IMR-90 (cell line): ENCODE results near the gene CDH23. TPM values are rescaled to one million over a fixed set of nuclear protein-coding genes. Genes with fewer than 3 reads are reported as not detected.

Experiments used
- ATAC-seq: fragments of 200-7000 bp; cut with Tn5 transposase; 2 replicates; pipeline ENCODE4 v1.9.1; 2020; ENCODE audit warnings: low read depth, mild to moderate bottlenecking, moderate library complexity
- BruUV-seq: library from RNA; stranded (reverse); fragments of 400-500 nt; replicated peaks from 2 replicates; lab custom pipeline; 2021; lab: Mats Ljungman, UMichigan
- CTCF ChIA-PET: fragments of 300-600 bp; formaldehyde crosslinking; extraction: SDS; loops from one replicate; lab custom pipeline; 2021; ENCODE audit warnings: antibody characterized with exemption; lab: Yijun Ruan, JAX
- POLR2A ChIA-PET: fragments of 300-600 bp; sonication (Branson Sonifier 250); formaldehyde crosslinking; loops from one replicate; lab custom pipeline; 2022; ENCODE audit warnings: antibody characterized with exemption; ENCODE audit not compliant: unreplicated experiment; lab: Charles Lee
- DNase-seq: peaks from one replicate; pipeline ENCODE4 v3.0.0; 2013
- H2AFZ ChIP-seq: replicated peaks from 2 replicates; pipeline ENCODE3; 2013; ENCODE audit warnings: low read length, mild to moderate bottlenecking; ENCODE audit not compliant: poor library complexity
- H2AK5ac ChIP-seq: 2 replicates; pipeline ENCODE4 v1.6.1; 2013; ENCODE audit warnings: low read depth, low read length, inconsistent platforms
- H2AK9ac ChIP-seq: replicated peaks from 2 replicates; pipeline ENCODE3; 2013; ENCODE audit warnings: mild to moderate bottlenecking, low read depth, low read length, moderate library complexity; ENCODE audit not compliant: poor library complexity
- H2BK120ac ChIP-seq: 2 replicates; pipeline ENCODE4 v1.6.1; 2013; ENCODE audit warnings: low read depth, low read length, inconsistent platforms
- H2BK15ac ChIP-seq: 3 replicates; pipeline ENCODE4 v1.6.1; 2013; ENCODE audit warnings: low read depth, low read length, inconsistent platforms
- H2BK20ac ChIP-seq: 2 replicates; pipeline ENCODE4 v1.6.1; 2013; ENCODE audit warnings: low read depth, mild to moderate bottlenecking, inconsistent platforms, low read length, moderate library complexity
- H2BK5ac ChIP-seq: 2 replicates; pipeline ENCODE4 v1.6.1; 2013; ENCODE audit warnings: mild to moderate bottlenecking, low read depth, low read length, inconsistent platforms; ENCODE audit not compliant: poor library complexity, severe bottlenecking
- H3K14ac ChIP-seq: replicated peaks from 2 replicates; pipeline ENCODE4 v1.6.1; 2013; ENCODE audit warnings: low read depth, low read length, inconsistent platforms
- H3K18ac ChIP-seq: 2 replicates; pipeline ENCODE4 v1.6.1; 2013; ENCODE audit warnings: low read depth, low read length, control low read depth
- H3K23ac ChIP-seq: 2 replicates; pipeline ENCODE4 v1.6.1; 2013; ENCODE audit warnings: low read depth, low read length, inconsistent platforms
- H3K27ac ChIP-seq: 2 replicates; pipeline ENCODE4 v1.5.1; 2013; ENCODE audit warnings: mild to moderate bottlenecking, control low read depth, low read length; ENCODE audit not compliant: insufficient read depth
- H3K27me3 ChIP-seq: 2 replicates; pipeline ENCODE4 v1.6.1; 2013; ENCODE audit warnings: low read length; ENCODE audit not compliant: control insufficient read depth, insufficient read depth
- H3K36me3 ChIP-seq: 2 replicates; pipeline ENCODE4 v1.6.1; 2013; ENCODE audit warnings: low read length, mixed read lengths; ENCODE audit not compliant: control insufficient read depth, insufficient read depth
- H3K4ac ChIP-seq: 2 replicates; pipeline ENCODE4 v1.6.1; 2013; ENCODE audit warnings: low read depth, low read length, inconsistent platforms
- H3K4me1 ChIP-seq: 2 replicates; pipeline ENCODE4 v1.6.1; 2013; ENCODE audit warnings: low read length, mixed read lengths; ENCODE audit not compliant: control insufficient read depth, insufficient read depth
- H3K4me2 ChIP-seq: 2 replicates; pipeline ENCODE4 v1.6.1; 2013; ENCODE audit warnings: low read depth, mild to moderate bottlenecking, control low read depth, low read length, moderate library complexity
- H3K4me3 ChIP-seq: 2 replicates; pipeline ENCODE4 v1.5.1; 2013; ENCODE audit warnings: low read depth, mild to moderate bottlenecking, control low read depth, low read length, moderate library complexity; ENCODE audit not compliant: insufficient read depth
- H3K56ac ChIP-seq: 2 replicates; pipeline ENCODE4 v1.6.1; 2013; ENCODE audit warnings: low read length, inconsistent platforms; ENCODE audit not compliant: insufficient read depth; ENCODE audit errors: extremely low read depth
- H3K79me1 ChIP-seq, 2 experiments: 2 replicates each; pipeline ENCODE4 v1.6.1; 2013; ENCODE audit warnings: low read length in 2 of 2, inconsistent platforms in 1 of 2, low read depth in 1 of 2
- H3K9ac ChIP-seq: 2 replicates; pipeline ENCODE4 v1.6.1; 2013; ENCODE audit warnings: low read depth, low read length, control low read depth
- H3K9me1 ChIP-seq: 2 replicates; pipeline ENCODE4 v1.6.1; 2013; ENCODE audit warnings: low read length, inconsistent platforms; ENCODE audit not compliant: insufficient read depth
- H3K9me3 ChIP-seq: 2 replicates; pipeline ENCODE4 v1.6.1; 2013; ENCODE audit warnings: low read length; ENCODE audit not compliant: control insufficient read depth, insufficient read depth
- H4K20me1 ChIP-seq: 2 replicates; pipeline ENCODE4 v1.6.1; 2013; ENCODE audit warnings: low read length, inconsistent platforms; ENCODE audit not compliant: insufficient read depth
- H4K5ac ChIP-seq: 2 replicates; pipeline ENCODE4 v1.6.1; 2013; ENCODE audit warnings: mild to moderate bottlenecking, low read depth, low read length, control low read depth
- H4K8ac ChIP-seq, 2 experiments: 2 replicates each; pipeline ENCODE4 v1.6.1; 2013; ENCODE audit warnings: low read depth in 2 of 2, low read length in 2 of 2, control low read depth in 1 of 2, inconsistent platforms in 1 of 2
- H4K91ac ChIP-seq: 2 replicates; pipeline ENCODE4 v1.6.1; 2013; ENCODE audit warnings: low read depth, low read length, inconsistent platforms; ENCODE audit not compliant: insufficient read depth
- BHLHE40 ChIP-seq: fragments of 150-350 bp; IDR thresholded peaks from 2 replicates; pipeline ENCODE4 v1.6.1; 2016; ENCODE audit warnings: mild to moderate bottlenecking, low read depth, low read length
- CHD1 ChIP-seq: IDR thresholded peaks from 2 replicates; pipeline ENCODE4 v1.6.1; 2012; ENCODE audit warnings: low read depth, low read length, improper control_type of control experiment
- ELK1 ChIP-seq: fragments of 150-350 bp; IDR thresholded peaks from 2 replicates; pipeline ENCODE4 v1.6.1; 2016; ENCODE audit warnings: low read depth, mild to moderate bottlenecking, low read length, moderate library complexity, borderline replicate concordance
- FOS ChIP-seq: fragments of 150-350 bp; IDR thresholded peaks from 2 replicates; pipeline ENCODE4 v1.6.1; 2016; ENCODE audit warnings: low read depth, low read length
- MAZ ChIP-seq: IDR thresholded peaks from 2 replicates; pipeline ENCODE4 v1.6.1; 2012; ENCODE audit warnings: low read depth, mild to moderate bottlenecking, low read length, improper control_type of control experiment, moderate library complexity, borderline replicate concordance
- MXI1 ChIP-seq: IDR thresholded peaks from 2 replicates; pipeline ENCODE4 v1.6.1; 2012; ENCODE audit warnings: low read depth, mild to moderate bottlenecking, low read length, moderate library complexity, borderline replicate concordance
- NFE2L2 ChIP-seq: fragments of 150-350 bp; IDR thresholded peaks from 2 replicates; pipeline ENCODE4 v1.6.1; 2016; ENCODE audit warnings: low read depth, mild to moderate bottlenecking, low read length
- POLR2A ChIP-seq: IDR thresholded peaks from 2 replicates; pipeline ENCODE4 v1.6.1; 2012; ENCODE audit warnings: mild to moderate bottlenecking, low read depth, low read length
- RAD21 ChIP-seq: IDR thresholded peaks from 2 replicates; pipeline ENCODE4 v1.6.1; 2012; ENCODE audit warnings: low read length, improper control_type of control experiment
- RCOR1 ChIP-seq: IDR thresholded peaks from 2 replicates; pipeline ENCODE4 v1.6.1; 2012; ENCODE audit warnings: mild to moderate bottlenecking, low read length, improper control_type of control experiment; ENCODE audit not compliant: insufficient replicate concordance
- RFX5 ChIP-seq: IDR thresholded peaks from 2 replicates; pipeline ENCODE4 v1.8.0; 2012; ENCODE audit warnings: low read depth, mild to moderate bottlenecking, low read length, moderate library complexity
- SMC3 ChIP-seq: fragments of 150-350 bp; IDR thresholded peaks from 2 replicates; pipeline ENCODE4 v1.6.1; 2016; ENCODE audit warnings: low read depth, mild to moderate bottlenecking, antibody characterized with exemption, low read length, moderate library complexity
- WGBS, 2 experiments: methylation state at CpG; one replicate each; pipeline versions ENCODE4 v1.1.5 to v1.1.7; 2013; ENCODE audit warnings: missing lambda C conversion rate in 2 of 2; ENCODE audit not compliant: insufficient read length in 1 of 2; ENCODE audit errors: extremely low coverage in 2 of 2; 5-methylcytosine and 5-hydroxymethylcytosine counted together
- dilution Hi-C: fragments of 300-500 bp; cut with HindIII; formaldehyde crosslinking; loops from one replicate; pipeline ENCODE4 v1.14.3; 2018; ENCODE audit warnings: low sequenced_read_pairs; ENCODE audit not compliant: unreplicated experiment
- in situ Hi-C: fragments of 300-500 bp; cut with MboI; formaldehyde crosslinking; loops from 3 replicates; pipeline ENCODE4 v1.14.3; 2019; ENCODE audit warnings: low sequenced_read_pairs, inconsistent platforms, mixed read lengths
- intact Hi-C: fragments of 100-400 bp; cut with micrococcal nuclease; formaldehyde crosslinking; loops from 2 replicates; pipeline ENCODE4 v1.10.0; 2022
- polyA plus RNA-seq, 3 experiments: library from polyadenylated mRNA; depleted of rRNA; stranded (reverse); fragments of >200 nt; gene quantifications; 2 replicates each; pipeline ENCODE4 v1.2.3, GENCODE V29; 2012; ENCODE audit warnings: low replicate concordance in 1 of 3
- total RNA-seq: library from RNA; depleted of rRNA; stranded (reverse); fragments of >200 nt; gene quantifications from 2 replicates; pipeline ENCODE4 v1.2.3, GENCODE V29; 2012

The CDH23 gene
- total and polyA plus RNA-seq, 2 of the 4 experiments (the other 2 are of a cell fraction), result under 0.01 to 0.03 TPM

DNA sequence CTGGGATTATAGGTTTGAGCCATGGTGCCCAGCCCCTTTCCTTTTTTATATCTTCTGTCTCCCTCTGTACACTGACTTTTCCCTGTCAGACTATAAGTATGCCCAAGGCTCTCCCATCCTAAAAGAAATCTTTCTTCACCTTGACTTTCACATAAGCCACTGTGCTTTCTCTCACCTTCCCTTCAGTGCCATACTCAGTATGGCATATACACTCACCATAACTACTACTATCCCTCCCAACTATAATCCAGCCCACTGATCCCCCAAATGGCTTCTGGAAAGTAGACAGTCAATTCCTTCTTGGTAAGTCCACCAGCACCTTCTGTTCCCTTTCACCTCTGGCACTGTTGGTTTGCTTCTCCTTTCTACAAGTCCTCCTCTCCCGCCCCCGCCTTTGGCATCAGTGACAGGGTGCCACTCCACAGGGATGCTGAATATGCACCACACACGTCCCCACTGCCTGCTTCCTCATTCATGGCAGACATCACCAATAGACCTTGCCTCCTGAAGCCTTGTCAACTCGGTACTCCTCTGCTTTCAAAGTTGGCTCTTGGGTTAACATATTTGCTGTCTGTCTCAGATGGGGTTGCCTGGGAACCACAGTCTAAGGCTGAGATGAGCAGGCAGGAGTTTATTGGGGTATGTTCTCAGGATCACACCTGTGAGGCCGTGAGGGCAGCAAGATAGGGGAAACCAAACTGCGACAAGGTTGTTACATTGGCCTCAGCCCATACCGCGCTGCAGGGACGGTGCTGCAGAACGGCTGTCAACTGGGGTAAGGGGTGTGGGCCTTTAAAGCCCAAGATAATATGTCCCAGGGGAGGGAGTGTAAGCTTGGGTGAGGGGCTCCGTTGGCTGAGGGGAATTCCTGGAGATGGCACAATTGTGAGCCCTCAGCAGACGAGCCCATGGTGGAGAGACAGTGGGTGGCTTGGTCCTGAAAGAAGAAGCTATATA lies 461.5 kb downstream of the CDH23 start (continued):
- TF ChIP-seq RAD21 (no peak), POLR2A (no peak), NFE2L2 (no peak)

DNA sequence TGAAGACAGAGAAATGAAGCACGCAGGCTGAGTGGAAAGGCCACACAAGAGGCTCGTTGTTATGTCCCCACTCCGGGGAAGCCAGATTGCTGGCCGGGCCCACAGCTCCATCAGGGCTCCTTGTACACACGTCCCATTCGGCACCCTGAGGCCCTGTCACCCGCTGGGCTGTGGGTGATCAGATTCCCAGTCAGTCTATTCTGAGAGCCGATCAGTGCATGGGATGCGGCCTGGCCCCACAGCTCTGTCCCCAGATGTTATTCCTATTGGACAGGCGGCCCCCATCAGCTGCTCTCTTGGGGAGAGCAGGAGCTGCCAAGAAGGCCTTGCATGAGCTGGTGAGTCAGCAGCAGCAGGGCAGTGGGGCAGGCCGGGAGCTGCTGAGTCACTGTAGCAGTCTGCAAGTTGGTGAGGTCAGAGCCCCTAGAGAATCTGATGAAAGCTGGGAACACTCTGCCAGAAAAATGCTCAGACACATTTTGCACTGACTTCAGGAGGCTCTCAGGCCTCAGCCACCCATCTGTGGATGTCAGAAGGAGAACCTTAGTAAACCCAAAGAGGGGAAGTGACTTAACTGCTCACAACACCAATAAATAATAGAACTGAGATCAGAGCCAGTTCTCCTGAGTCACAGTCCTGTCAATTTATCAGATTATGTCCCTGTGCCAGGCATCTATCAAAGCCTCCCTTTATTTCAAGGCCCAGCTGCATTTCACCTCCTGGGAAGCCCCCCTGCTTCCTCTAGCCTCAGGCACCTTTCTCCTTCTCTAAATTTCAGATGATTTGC lies 463.7 kb downstream of the CDH23 start:
- Histone ChIP-seq H3K9me3 (no peaks in the 10 kb centered on the region), H3K9me1 (peaks cover 23% of the 10 kb centered on the region), H2BK20ac (peak overlapping the region; percentile 94), H2AFZ (peak overlapping the region; percentile 92), H3K4me1 (peaks cover 17% of the 10 kb centered on the region), H3K18ac (peak overlapping the region; percentile 76), H3K4ac (peak overlapping the region; percentile 90), H2AK5ac (peak overlapping the region; percentile 93), H3K79me1 (no peaks in the 10 kb centered on the region), H4K8ac (peak overlapping the region; percentile 89 to 91), H3K4me2 (peak overlapping the region; percentile 22), H3K23ac (peak overlapping the region; percentile 86), H3K36me3 (no peaks in the 10 kb centered on the region), H3K14ac (peak overlapping the region; percentile 86), H4K5ac (peak overlapping the region; percentile 65), H4K20me1 (peaks cover 9% of the 10 kb centered on the region), H2AK9ac (peak overlapping the region; percentile 75), H3K27me3 (no peaks in the 10 kb centered on the region), H3K9ac (peak overlapping the region; percentile 54), H2BK15ac (peak overlapping the region; percentile 97; the same call in 2 of the 3 replicates), H2BK120ac (peak overlapping the region; percentile 97), H3K56ac (peak overlapping the region; percentile 90), H3K4me3 (no peak overlapping the region), H2BK5ac (peak overlapping the region; percentile 95), H4K91ac (peak overlapping the region; percentile 91), H3K27ac (peak overlapping the region; percentile 94)
- 11% methylated on average over 6 of the region's 11 CpGs; no CpG with 5 or more reads in 1 of the 2 experiments for WGBS, 2 experiments
- ATAC-seq (peak; percentile 95), DNase-seq (peak; percentile 100)
- dilution Hi-C loops (no loop called here), in situ Hi-C loops (no loop called here), intact Hi-C loops (no loop called here)
- CTCF ChIA-PET, result interaction anchor here (0.6 to 2.2 kb wide), 2 partner anchors 18 to 36 kb away, joined by 3 to 7 read pairs; no protein-coding TSS in a partner anchor
- no TSS peak for BruUV-seq
- POLR2A ChIA-PET, result interaction anchor here (1.6 kb wide), 1 partner anchor 9 kb away, joined by 8 read pairs; the partner anchor contains the start of gene PSAP
- no peak for TF ChIP-seq CHD1
- TF ChIP-seq RCOR1, result peak; percentile 49
- TF ChIP-seq ELK1, result no peak
- TF ChIP-seq SMC3, result no peak
- peak; percentile 64 for TF ChIP-seq BHLHE40
- peak; percentile 53; the same call in 1 of the 2 replicates for TF ChIP-seq MXI1
- peak; percentile 97 for TF ChIP-seq NFE2L2
- peak; percentile 99 for TF ChIP-seq FOS
- TF ChIP-seq RFX5, result no peak
- peak; percentile 90 for TF ChIP-seq MAZ
